Neural cell (in vitro differentiated cells): ENCODE measurements around the gene CDC25B. TPM values are rescaled to one million over a fixed set of nuclear protein-coding genes. Genes with fewer than 3 reads are reported as not detected.
A peak's percentile ranks its signal among the peaks of the same experiment; 100 is the strongest.

Experiments
- H2AFZ ChIP-seq: fragments of 200-600, 300-800 bp; sonication (generic), shearing (Covaris generic); 2 replicates; pipeline ENCODE4 v1.6.0; 2014; ENCODE audit warnings: low read depth, mild to moderate bottlenecking, antibody characterized with exemption, low read length, moderate library complexity
- H3F3A ChIP-seq: fragments of 200-600 bp; shearing (Covaris generic); 2 replicates; pipeline ENCODE4 v1.6.1; 2016; ENCODE audit warnings: mild to moderate bottlenecking, moderate library complexity, mixed read lengths, antibody characterized with exemption, low read length; ENCODE audit not compliant: insufficient read depth, poor library complexity, severe bottlenecking
- H3K27ac ChIP-seq: fragments of 200-600, 300-800 bp; sonication (generic), shearing (Covaris generic); 2 replicates; pipeline ENCODE4 v1.5.1; 2014; ENCODE audit warnings: mild to moderate bottlenecking, low read length, moderate library complexity
- H3K27me3 ChIP-seq: fragments of 300-800, 200-600 bp; sonication (generic), shearing (Covaris generic); 2 replicates; pipeline ENCODE4 v1.6.0; 2014; ENCODE audit warnings: mild to moderate bottlenecking, low read depth, low read length, moderate library complexity; ENCODE audit not compliant: insufficient read depth
- H3K36me3 ChIP-seq: fragments of 300-800, 200-600 bp; sonication (generic), shearing (Covaris generic); 2 replicates; pipeline ENCODE4 v1.5.1; 2014; ENCODE audit warnings: mild to moderate bottlenecking, antibody characterized with exemption, low read length, moderate library complexity; ENCODE audit not compliant: insufficient read depth
- H3K4me2 ChIP-seq: fragments of 300-800, 200-600 bp; sonication (generic), shearing (Covaris generic); 2 replicates; pipeline ENCODE4 v1.6.0; 2014; ENCODE audit warnings: mild to moderate bottlenecking, low read length
- H3K4me3 ChIP-seq: fragments of 300-800, 200-600 bp; sonication (generic), shearing (Covaris generic); 2 replicates; pipeline ENCODE4 v1.5.1; 2014; ENCODE audit warnings: mild to moderate bottlenecking, low read length, moderate library complexity
- H3K79me2 ChIP-seq: fragments of 200-600 bp; shearing (Covaris generic); replicated peaks from 2 replicates; pipeline ENCODE4 v1.6.0; 2014; ENCODE audit warnings: mild to moderate bottlenecking, low read length, moderate library complexity; ENCODE audit not compliant: insufficient read depth
- H3K9ac ChIP-seq: fragments of 300-800, 200-600 bp; sonication (generic), shearing (Covaris generic); 2 replicates; pipeline ENCODE4 v1.6.1; 2016; ENCODE audit warnings: mild to moderate bottlenecking, low read length, mixed read lengths
- H3K9me2 ChIP-seq: fragments of 200-600 bp; shearing (Covaris generic); 2 replicates; pipeline ENCODE4 v1.6.1; 2016; ENCODE audit warnings: mild to moderate bottlenecking, low read length, mixed read lengths; ENCODE audit not compliant: insufficient read depth
- H3K9me3 ChIP-seq: fragments of 200-600, 300-800 bp; sonication (generic), shearing (Covaris generic); 2 replicates; pipeline ENCODE4 v1.6.1; 2016; ENCODE audit warnings: mild to moderate bottlenecking, mixed run types, low read length, moderate library complexity, mixed read lengths
- H4K20me1 ChIP-seq: fragments of 200-600 bp; shearing (Covaris generic); 2 replicates; pipeline ENCODE4 v1.6.1; 2016; ENCODE audit warnings: mild to moderate bottlenecking, mixed run types; ENCODE audit not compliant: insufficient read depth
- EP300 ChIP-seq: fragments of 450-650 bp; conservative IDR thresholded peaks from 2 replicates; pipeline ENCODE4 v1.6.1; 2014; ENCODE audit warnings: antibody characterized with exemption, mild to moderate bottlenecking, moderate library complexity; ENCODE audit not compliant: poor library complexity, severe bottlenecking
- EZH2 ChIP-seq: fragments of 200-600, 300-800 bp; shearing (Covaris generic), sonication (generic); IDR thresholded peaks from 2 replicates; pipeline ENCODE4 v1.6.1; 2014; ENCODE audit warnings: antibody characterized with exemption, low read length, borderline replicate concordance, mild to moderate bottlenecking; ENCODE audit not compliant: insufficient read depth, poor library complexity, severe bottlenecking
- MXI1 ChIP-seq: fragments of 450-650 bp; conservative IDR thresholded peaks from 2 replicates; pipeline ENCODE4 v1.6.1; 2014; ENCODE audit warnings: antibody characterized with exemption, mild to moderate bottlenecking; ENCODE audit not compliant: poor library complexity, severe bottlenecking
- POLR2AphosphoS5 ChIP-seq: IDR thresholded peaks from 2 replicates; pipeline ENCODE4 v1.6.1; 2012
- RAD21 ChIP-seq: fragments of 450-650 bp; conservative IDR thresholded peaks from 2 replicates; pipeline ENCODE4 v1.6.1; 2014; ENCODE audit warnings: antibody characterized with exemption, mild to moderate bottlenecking, moderate library complexity
- REST ChIP-seq: IDR thresholded peaks from 2 replicates; pipeline ENCODE4 v1.6.1; 2012; ENCODE audit warnings: borderline replicate concordance
- SMC3 ChIP-seq: fragments of 450-650 bp; conservative IDR thresholded peaks from 2 replicates; pipeline ENCODE4 v1.6.1; 2014; ENCODE audit warnings: antibody characterized with exemption, mild to moderate bottlenecking, moderate library complexity; ENCODE audit not compliant: poor library complexity
- TAF1 ChIP-seq: IDR thresholded peaks from 2 replicates; pipeline ENCODE4 v1.6.1; 2012; ENCODE audit warnings: low read depth
- polyA plus RNA-seq: library from polyadenylated mRNA; depleted of rRNA; stranded (reverse); fragments of >200 nt; gene quantifications from 2 replicates; pipeline ENCODE4 v1.2.3, GENCODE V29; 2014
- TF ChIP-seq, protein P1 (sequence below): fragments of 450-650 bp; IDR thresholded peaks from 2 replicates; pipeline ENCODE4 v1.5.1; 2014; ENCODE audit warnings: antibody characterized with exemption, mild to moderate bottlenecking, moderate library complexity; ENCODE audit not compliant: poor library complexity, severe bottlenecking

The CDC25B gene
- polyA plus RNA-seq, 1 donor from 2014 or later = 26.5 TPM

DNA sequence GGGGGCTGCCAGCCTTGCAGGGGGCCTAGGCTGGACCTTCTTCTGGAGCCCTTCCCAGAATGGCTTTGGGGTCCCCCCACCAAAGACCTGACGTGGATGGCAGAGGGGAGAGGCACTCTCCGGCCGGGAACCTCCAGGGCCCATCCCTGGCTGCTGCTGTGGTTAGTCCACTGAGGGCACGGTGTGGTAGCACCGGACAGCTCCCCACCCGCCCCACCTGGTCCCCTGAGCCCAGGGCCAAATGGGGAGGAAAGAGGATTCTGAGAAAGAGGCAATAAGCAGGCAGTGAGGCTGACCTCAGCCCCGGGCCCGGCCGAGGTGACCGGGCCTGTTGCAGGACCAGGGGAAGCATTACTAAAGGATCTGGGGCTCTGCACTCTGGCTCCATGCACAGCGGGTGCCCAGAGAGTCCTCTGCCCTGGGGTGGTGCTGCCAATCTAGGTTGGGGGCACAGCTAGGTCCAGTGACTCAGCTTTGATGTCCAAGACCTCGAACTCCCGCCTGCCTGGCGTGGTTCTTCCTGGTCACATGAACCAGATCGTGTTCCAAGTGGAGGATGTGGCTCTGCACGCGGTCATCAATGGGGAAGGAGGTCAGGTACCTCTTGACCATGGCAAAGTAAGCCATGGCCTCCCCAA lies 11.8 kb upstream of the CDC25B start:
- Histone ChIP-seq H3K9me3 (no peaks in the 10 kb centered on the region), H3K4me2 (no peak overlapping the region), H3K36me3 (no peaks in the 10 kb centered on the region), H4K20me1 (no peaks in the 10 kb centered on the region), H3K27ac (no peak overlapping the region), H3K4me3 (peak overlapping the region; percentile 82), H3F3A (no peaks in the 10 kb centered on the region), H2AFZ (no peak overlapping the region), H3K79me2 (peaks cover 10% of the 10 kb centered on the region), H3K9me2 (no peaks in the 10 kb centered on the region), H3K27me3 (no peaks in the 10 kb centered on the region), H3K9ac (no peak overlapping the region)
- TF ChIP-seq RAD21 = no peak
- no peak for TF ChIP-seq TAF1
- TF ChIP-seq POLR2AphosphoS5 = no peak

GRCh38 chr20:3784863-3785239 lies 11.3 kb upstream of the CDC25B start:
- Histone ChIP-seq H3K9me3 (no peaks in the 10 kb centered on the region), H3K27ac (no peak overlapping the region), H3K4me2 (no peak overlapping the region), H4K20me1 (no peaks in the 10 kb centered on the region), H3F3A (no peaks in the 10 kb centered on the region), H3K9ac (no peak overlapping the region), H3K36me3 (no peaks in the 10 kb centered on the region), H3K79me2 (peaks cover 10% of the 10 kb centered on the region), H3K9me2 (no peaks in the 10 kb centered on the region), H2AFZ (no peak overlapping the region), H3K27me3 (no peaks in the 10 kb centered on the region), H3K4me3 (peak overlapping the region; percentile 82)
- no peak for TF ChIP-seq TAF1
- TF ChIP-seq MXI1 = no peak
- no peak for TF ChIP-seq EZH2
- TF ChIP-seq, protein P1, sequence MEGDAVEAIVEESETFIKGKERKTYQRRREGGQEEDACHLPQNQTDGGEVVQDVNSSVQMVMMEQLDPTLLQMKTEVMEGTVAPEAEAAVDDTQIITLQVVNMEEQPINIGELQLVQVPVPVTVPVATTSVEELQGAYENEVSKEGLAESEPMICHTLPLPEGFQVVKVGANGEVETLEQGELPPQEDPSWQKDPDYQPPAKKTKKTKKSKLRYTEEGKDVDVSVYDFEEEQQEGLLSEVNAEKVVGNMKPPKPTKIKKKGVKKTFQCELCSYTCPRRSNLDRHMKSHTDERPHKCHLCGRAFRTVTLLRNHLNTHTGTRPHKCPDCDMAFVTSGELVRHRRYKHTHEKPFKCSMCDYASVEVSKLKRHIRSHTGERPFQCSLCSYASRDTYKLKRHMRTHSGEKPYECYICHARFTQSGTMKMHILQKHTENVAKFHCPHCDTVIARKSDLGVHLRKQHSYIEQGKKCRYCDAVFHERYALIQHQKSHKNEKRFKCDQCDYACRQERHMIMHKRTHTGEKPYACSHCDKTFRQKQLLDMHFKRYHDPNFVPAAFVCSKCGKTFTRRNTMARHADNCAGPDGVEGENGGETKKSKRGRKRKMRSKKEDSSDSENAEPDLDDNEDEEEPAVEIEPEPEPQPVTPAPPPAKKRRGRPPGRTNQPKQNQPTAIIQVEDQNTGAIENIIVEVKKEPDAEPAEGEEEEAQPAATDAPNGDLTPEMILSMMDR = no peak

- Histone ChIP-seq H4K20me1 (no peaks in the 10 kb centered on the region), H3K9me2 (no peaks in the 10 kb centered on the region), H3K9ac (peak overlapping the region; percentile 75), H3K27me3 (no peaks in the 10 kb centered on the region), H3K27ac (peak overlapping the region; percentile 79), H2AFZ (peak overlapping the region; percentile 27), H3K4me2 (peak overlapping the region; percentile 55), H3F3A (no peaks in the 10 kb centered on the region), H3K79me2 (peaks cover 10% of the 10 kb centered on the region), H3K4me3 (peak overlapping the region; percentile 82), H3K9me3 (no peaks in the 10 kb centered on the region), H3K36me3 (no peaks in the 10 kb centered on the region)
- no peak for TF ChIP-seq POLR2AphosphoS5
- no peak for TF ChIP-seq EP300
- TF ChIP-seq, protein P1 = no peak
- no peak for TF ChIP-seq REST
- no peak for TF ChIP-seq EZH2
- TF ChIP-seq TAF1 = no peak
- TF ChIP-seq RAD21 = no peak
- TF ChIP-seq SMC3 = no peak
Observed at GRCh38 chr20:3785240-3786125, 10.6 kb upstream of the CDC25B start.
